ENCODE data around the gene ZFPM1.
"Not testable (repeated sequence)": the region's sequence is repeated elsewhere in the genome, so short reads cannot be mapped to it uniquely, and the experiment has no call there.

Gene ZFPM1

GRCh38 chr16:88517208-88517774 is 64.2 kb downstream of the ZFPM1 start:
- not testable (repeated sequence) for DNase-seq

GRCh38 chr16:88518411-88519111 is 65.5 kb downstream of the ZFPM1 start:
- not testable (repeated sequence) for DNase-seq

DNA sequence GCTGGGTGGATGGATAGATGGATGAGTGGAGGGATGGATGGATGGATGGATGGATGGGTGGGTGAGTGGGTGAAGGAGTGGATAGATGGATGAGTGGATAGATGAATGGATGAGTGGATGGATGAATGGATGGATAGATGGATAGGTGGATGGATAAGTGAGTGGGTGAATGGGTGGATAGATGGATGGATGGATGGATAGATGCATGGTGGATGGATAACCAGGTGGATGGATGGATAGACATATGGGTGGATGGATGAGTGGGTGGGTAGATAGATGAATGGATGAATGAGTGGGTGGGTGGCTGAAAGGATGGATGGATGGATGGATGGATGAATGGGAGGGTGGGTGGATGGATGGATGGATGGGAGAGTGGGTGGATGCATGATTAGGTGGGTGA is 66.2 kb downstream of the ZFPM1 start:
- DNase-seq, result no peak

DNA sequence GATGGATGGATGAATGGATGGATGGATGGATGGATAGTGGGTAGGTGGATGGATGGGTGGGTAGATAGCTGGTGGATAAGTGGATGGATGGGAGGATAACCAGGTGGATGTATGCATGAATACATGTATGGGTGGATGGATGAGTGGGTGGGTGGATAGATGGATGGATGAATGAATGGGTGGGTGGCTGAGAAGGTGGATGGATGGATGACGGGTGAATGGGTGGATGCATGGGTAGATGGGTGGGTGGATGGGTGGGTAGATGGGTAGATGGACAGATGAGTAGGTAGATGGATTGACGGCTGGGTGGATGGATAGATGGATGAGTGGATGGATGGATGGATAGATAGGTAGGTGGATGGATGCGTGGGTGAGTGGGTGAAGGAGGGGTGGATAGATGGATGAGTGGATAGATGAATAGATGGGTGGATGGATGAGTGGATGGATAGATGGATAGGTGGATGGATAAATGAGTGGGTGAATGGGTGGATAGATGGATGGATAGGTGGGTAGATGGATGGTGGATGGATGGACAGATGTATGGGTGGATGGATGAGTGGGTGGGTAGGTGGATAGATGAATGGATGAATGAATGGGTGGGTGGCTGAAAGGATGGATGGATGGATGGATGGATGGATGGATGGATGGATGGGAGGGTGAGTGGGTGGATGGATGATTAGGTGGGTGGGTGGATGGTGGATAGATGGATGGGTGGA is 67.0 kb downstream of the ZFPM1 start:
- no peak for DNase-seq

GRCh38 chr16:88521674-88522073 is 68.6 kb downstream of the ZFPM1 start:
- no peak for DNase-seq

- DNase-seq, result no peak
Observed at GRCh38 chr16:88522276-88522949, 69.3 kb downstream of the ZFPM1 start.

- no peak for DNase-seq
Observed at GRCh38 chr16:88523309-88524161, 70.5 kb downstream of the ZFPM1 start.

DNA sequence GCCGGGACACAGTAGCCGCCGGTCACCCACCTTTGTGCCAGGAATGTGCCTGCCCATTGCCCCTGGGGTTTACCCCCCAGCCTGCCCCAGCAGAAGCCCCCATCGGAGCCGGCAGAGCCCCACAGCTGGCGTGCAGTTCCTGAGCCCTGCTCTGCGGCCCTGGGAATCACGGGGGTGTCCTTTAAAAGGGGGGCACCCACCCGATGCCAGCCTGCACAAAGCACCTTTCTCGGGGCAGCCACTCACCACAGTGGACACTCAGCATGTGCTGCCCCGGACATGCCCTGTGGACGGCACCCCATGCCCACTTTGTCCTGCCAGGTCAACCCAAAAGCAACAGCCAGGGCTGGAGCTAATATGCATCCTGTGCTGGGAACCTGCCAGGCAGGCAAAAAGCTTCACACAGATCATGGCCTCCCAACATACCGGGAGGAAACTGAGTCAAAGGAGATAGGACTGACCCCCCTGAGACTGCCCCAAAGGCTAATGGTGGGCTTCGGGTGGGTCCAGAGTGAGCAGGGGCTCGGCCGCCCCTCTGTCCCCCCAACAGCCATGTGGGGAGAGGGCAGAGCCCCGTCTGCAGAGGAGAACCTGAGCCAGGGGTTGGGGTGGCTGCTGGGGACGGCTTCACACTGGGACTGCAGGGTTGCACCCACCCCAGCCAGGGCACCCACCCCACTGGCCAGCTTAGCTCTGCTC is 71.3 kb downstream of the ZFPM1 start:
- DNase-seq, result no peak

DNA sequence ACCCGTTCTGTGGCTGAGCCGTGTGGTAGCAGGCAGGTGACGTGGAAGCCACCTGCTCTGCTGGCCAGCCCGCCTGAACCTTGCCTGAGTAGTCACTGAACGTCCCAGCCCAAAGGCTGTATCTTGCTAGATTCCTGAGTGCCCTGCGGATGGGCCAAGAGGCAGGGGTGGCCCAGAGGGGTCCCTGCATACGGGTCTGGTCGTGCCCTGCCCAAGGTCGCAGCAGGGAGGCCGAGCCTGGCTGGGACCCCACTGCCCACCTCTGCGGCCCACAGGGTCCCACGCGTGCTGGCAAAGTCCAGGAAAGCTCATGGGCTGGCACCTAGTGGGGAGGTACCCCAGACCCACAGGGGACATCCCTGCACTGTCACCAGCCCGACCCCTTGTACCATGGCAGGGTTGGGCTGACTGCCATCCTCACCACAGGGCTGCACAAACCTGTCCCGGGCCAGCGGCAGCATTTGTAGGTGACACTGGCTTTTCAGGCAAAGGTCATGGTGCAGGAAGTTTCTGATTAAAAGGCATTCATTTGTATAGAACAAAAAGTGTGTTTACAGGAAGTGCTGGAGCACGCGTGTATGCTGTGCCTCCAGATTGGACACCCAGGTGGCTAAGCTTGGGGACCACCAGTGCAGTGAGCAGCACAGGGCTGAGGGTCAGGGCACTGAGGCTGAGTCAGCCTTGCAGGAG is 72.0 kb downstream of the ZFPM1 start:
- no peak for DNase-seq

DNA sequence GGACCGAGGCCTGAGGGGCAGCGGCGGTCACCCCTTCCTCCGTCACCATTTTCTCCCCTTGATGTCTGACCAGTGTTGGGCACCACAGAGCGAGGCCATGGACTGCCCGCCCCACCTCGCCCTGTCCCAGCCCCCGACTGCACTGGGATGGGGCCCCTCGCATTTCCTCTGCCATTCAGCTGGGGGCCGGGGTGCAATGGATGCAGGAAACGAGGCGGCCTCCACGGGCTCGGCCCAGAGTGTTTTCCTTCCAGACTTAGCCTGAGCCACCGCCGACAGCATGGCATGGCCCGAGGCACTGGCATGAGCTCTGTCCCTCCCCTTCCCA is 72.5 kb downstream of the ZFPM1 start:
- DNase-seq, result no peak

DNA sequence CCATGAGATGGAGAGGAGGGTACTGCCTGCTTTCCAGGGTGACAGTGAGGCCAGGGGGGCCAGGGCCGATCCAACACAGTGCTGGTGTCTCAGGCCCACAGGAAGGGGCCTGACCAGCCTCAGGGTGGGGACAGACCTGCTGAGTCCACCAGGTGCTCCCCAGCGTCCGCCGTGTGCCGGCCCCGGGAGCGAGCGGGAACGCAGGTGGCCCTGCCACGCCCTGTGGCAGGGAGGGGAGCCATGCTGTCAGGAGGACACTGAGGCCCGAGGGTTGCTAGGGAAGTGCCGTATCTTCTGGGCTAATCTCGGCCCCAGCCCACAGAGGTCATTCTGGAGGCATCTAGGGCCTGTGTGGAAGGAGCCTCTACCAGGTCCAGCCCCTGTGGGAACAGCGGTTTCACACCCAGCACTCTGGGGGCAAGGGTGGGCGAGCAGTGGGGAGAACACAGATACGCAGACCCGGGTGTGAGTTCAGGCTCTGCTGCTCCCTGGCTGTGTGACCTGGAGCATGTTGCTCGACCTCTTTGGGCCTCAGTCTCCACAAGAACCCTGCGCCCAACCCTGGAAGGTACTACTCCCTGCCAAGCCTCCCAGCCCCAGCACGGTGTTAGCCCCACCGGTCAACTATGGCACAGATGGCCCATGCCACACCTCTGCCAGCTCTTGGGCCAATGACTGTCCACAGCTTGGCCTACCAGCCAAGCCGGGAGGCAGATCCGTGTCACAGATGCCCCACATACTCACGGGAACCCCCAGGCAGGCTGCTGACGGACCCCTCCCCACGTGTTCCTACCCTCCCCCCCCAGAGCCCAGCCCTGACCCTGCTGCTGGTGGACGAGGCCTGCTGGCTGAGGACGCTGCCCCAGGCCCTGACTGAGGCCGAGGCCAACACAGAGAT is 73.2 kb downstream of the ZFPM1 start:
- DNase-seq, result no peak

DNA sequence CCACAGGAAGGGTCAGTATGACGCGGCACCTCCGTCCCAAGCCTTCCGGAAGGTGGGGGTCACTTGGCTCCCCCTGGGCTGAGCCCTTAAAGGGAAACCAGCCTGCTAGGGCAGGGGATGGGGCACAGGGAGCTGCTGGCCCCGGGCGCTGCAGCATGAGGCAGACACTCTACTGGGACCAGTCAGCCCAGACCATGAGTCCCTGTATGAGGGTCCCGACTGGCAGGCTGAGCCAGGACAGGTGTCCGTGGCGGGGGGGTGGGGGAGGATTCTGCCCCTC is 73.8 kb downstream of the ZFPM1 start:
- DNase-seq, result no peak

DNA sequence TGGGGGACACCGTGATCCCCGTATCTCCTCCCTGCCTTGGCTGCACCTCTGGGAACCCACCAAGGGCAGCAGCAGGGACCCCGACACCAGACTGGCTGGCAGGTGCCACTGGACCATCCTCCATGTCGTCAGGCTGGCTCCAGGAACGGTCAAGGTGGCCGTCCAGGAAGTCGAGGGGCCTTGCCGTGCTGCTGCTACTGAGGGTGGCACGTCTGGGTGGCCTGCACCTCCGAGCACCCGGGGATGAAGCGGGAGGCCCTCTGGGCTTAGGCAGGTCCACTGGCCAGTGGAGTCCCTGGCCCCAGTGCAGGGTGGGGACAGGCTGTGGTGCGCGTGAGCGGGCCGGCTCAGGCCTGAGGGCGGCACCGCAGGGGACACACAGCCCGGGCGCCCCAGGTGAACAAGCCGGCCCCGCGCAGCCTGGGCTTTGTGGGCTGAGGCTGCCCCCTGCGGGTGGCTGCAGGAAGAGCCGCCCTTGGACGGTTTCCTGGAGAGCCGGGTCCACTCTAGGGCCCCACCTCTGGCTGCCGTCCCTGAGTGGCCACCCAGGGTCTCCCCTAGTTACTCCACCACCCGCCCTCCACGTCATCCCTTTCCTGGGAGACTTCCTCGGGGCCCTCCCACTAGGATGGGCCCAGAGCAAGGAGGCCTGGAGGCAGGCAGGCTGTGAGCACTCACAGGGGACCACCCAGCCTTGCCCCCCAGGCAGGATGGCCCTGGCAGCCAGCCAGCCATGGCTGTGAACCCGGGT is 74.3 kb downstream of the ZFPM1 start:
- no peak for DNase-seq

DNA sequence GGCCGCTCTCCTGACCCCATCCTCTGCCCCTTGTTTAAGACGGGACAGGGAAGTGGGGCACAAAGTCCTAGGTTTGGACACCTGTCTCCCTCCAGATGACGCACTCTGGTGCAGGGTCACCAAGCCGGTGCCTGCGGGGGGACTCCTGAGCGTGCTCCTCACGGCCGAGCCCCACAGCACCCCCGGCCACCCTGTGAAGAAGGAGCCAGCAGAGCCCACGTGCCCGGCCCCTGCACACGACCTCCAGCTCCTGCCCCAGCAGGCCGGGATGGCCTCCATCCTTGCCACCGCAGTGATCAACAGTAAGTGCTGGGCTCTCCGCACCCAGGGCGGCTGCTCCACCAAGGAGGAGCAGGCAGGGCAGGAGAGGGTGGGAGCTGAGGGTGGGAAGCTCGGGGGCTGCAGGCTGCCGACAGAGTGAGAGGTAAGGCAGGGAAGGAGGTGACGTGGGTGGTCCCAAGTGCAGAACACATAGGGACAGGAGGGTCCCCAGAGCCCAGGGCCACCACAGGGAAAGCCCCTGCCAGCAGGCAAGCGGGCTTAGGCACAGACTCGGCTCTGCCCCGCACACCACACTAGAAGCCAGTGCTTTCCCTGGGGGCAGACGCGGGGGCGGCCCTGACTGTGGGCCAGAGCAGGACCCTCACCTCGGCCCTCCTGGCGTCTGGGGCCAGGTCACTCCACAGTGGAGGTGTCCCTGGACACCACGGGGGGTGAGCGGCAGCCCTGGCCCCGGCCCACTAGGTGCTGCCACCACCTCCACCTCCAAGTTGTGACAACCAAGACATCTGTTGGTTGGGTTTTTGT is 75.1 kb downstream of the ZFPM1 start:
- DNase-seq, result no peak

- DNase-seq, result no peak
Observed at GRCh38 chr16:88528902-88529318, 75.8 kb downstream of the ZFPM1 start.

DNA sequence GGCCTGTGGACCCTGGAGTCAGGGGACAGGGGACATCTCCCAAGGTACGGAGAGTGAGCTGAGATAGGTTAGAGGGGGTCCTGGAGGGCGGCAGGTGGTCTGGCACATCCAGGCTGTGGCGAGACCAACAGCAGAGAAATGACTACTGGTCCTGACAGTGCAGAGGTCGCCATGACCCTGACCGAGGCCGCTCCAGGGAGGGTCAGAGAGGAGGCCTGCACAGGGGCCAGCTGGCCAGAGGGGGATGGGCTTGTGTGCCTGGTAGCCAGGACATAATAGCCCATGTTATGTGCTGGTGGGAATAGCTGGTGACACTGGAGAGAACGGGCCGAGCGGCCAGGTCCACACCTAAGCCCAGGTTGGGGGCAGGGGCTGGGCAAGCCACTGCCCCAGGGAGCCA is 76.5 kb downstream of the ZFPM1 start:
- no peak for DNase-seq

DNA sequence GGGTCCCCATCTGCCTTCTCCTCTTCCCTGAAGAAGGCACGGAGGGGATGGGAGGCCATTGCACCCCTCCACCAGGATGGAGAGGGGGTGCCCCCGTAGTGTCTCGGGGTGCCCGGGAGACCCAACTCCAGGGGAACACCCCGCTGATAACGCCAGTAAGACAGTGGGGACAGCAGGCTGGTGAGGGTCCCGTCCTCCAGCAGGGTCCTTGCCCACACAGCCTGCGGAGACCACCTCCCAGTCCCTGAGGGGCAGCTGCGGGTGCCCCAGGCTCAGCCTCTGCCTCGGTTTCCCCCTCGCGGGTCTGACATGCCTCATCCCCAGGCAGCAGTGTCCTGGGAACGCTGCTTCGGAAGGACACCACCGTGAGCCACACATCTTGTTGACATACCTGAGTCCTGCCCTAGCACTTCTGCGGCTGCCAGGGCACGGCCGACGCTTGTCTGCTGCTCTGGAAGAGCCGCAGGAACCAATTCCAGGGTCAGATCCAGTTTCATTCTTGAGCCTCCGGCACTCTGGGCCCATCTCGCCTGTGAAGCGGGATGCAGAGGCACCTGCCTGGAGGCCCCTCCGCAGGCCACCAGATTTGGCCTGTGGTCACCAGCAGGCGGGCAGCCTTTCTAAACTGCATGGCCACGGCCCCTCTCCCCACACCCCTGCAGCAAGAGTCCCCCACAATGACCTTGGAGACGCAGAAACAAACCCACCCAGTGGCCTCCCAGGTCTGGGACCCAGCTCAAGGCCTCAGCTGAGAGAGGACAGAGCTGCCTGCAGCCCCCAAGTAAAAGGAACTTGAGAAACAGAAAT is 77.2 kb downstream of the ZFPM1 start:
- DNase-seq, result no peak

GRCh38 chr16:88530858-88531203 is 77.8 kb downstream of the ZFPM1 start:
- DNase-seq, result no peak
